COLO668 (cell line): ENCODE results near the gene PBX1.

Source experiments
- DNase-seq: peaks from one replicate; lab custom pipeline; 2025; ENCODE audit not compliant: unreplicated experiment; lab: John Stamatoyannopoulos, UW

Gene PBX1

GRCh38 chr1:164901031-164901430, 342.0 kb downstream of the PBX1 start:
- no peak for DNase-seq
